Neural cell (in vitro differentiated cells): Measurements from ENCODE around the gene POLN. TPM values are rescaled to one million over a fixed set of nuclear protein-coding genes. Genes with fewer than 3 reads are reported as not detected.

Experiments used
- H2AFZ ChIP-seq: fragments of 200-600, 300-800 bp; sonication (generic), shearing (Covaris generic); 2 replicates; pipeline ENCODE4 v1.6.0; 2014; ENCODE audit warnings: low read depth, mild to moderate bottlenecking, antibody characterized with exemption, low read length, moderate library complexity
- H3F3A ChIP-seq: fragments of 200-600 bp; shearing (Covaris generic); 2 replicates; pipeline ENCODE4 v1.6.1; 2016; ENCODE audit warnings: mild to moderate bottlenecking, moderate library complexity, mixed read lengths, antibody characterized with exemption, low read length; ENCODE audit not compliant: insufficient read depth, poor library complexity, severe bottlenecking
- H3K27ac ChIP-seq: fragments of 200-600, 300-800 bp; sonication (generic), shearing (Covaris generic); 2 replicates; pipeline ENCODE4 v1.5.1; 2014; ENCODE audit warnings: mild to moderate bottlenecking, low read length, moderate library complexity
- H3K27me3 ChIP-seq: fragments of 300-800, 200-600 bp; sonication (generic), shearing (Covaris generic); 2 replicates; pipeline ENCODE4 v1.6.0; 2014; ENCODE audit warnings: mild to moderate bottlenecking, low read depth, low read length, moderate library complexity; ENCODE audit not compliant: insufficient read depth
- H3K36me3 ChIP-seq: fragments of 300-800, 200-600 bp; sonication (generic), shearing (Covaris generic); 2 replicates; pipeline ENCODE4 v1.5.1; 2014; ENCODE audit warnings: mild to moderate bottlenecking, antibody characterized with exemption, low read length, moderate library complexity; ENCODE audit not compliant: insufficient read depth
- H3K4me2 ChIP-seq: fragments of 300-800, 200-600 bp; sonication (generic), shearing (Covaris generic); 2 replicates; pipeline ENCODE4 v1.6.0; 2014; ENCODE audit warnings: mild to moderate bottlenecking, low read length
- H3K4me3 ChIP-seq: fragments of 300-800, 200-600 bp; sonication (generic), shearing (Covaris generic); 2 replicates; pipeline ENCODE4 v1.5.1; 2014; ENCODE audit warnings: mild to moderate bottlenecking, low read length, moderate library complexity
- H3K79me2 ChIP-seq: fragments of 200-600 bp; shearing (Covaris generic); replicated peaks from 2 replicates; pipeline ENCODE4 v1.6.0; 2014; ENCODE audit warnings: mild to moderate bottlenecking, low read length, moderate library complexity; ENCODE audit not compliant: insufficient read depth
- H3K9ac ChIP-seq: fragments of 300-800, 200-600 bp; sonication (generic), shearing (Covaris generic); 2 replicates; pipeline ENCODE4 v1.6.1; 2016; ENCODE audit warnings: mild to moderate bottlenecking, low read length, mixed read lengths
- H3K9me2 ChIP-seq: fragments of 200-600 bp; shearing (Covaris generic); 2 replicates; pipeline ENCODE4 v1.6.1; 2016; ENCODE audit warnings: mild to moderate bottlenecking, low read length, mixed read lengths; ENCODE audit not compliant: insufficient read depth
- H3K9me3 ChIP-seq: fragments of 200-600, 300-800 bp; sonication (generic), shearing (Covaris generic); 2 replicates; pipeline ENCODE4 v1.6.1; 2016; ENCODE audit warnings: mild to moderate bottlenecking, mixed run types, low read length, moderate library complexity, mixed read lengths
- H4K20me1 ChIP-seq: fragments of 200-600 bp; shearing (Covaris generic); 2 replicates; pipeline ENCODE4 v1.6.1; 2016; ENCODE audit warnings: mild to moderate bottlenecking, mixed run types; ENCODE audit not compliant: insufficient read depth
- EP300 ChIP-seq: fragments of 450-650 bp; conservative IDR thresholded peaks from 2 replicates; pipeline ENCODE4 v1.6.1; 2014; ENCODE audit warnings: antibody characterized with exemption, mild to moderate bottlenecking, moderate library complexity; ENCODE audit not compliant: poor library complexity, severe bottlenecking
- EZH2 ChIP-seq: fragments of 200-600, 300-800 bp; shearing (Covaris generic), sonication (generic); IDR thresholded peaks from 2 replicates; pipeline ENCODE4 v1.6.1; 2014; ENCODE audit warnings: antibody characterized with exemption, low read length, borderline replicate concordance, mild to moderate bottlenecking; ENCODE audit not compliant: insufficient read depth, poor library complexity, severe bottlenecking
- MXI1 ChIP-seq: fragments of 450-650 bp; conservative IDR thresholded peaks from 2 replicates; pipeline ENCODE4 v1.6.1; 2014; ENCODE audit warnings: antibody characterized with exemption, mild to moderate bottlenecking; ENCODE audit not compliant: poor library complexity, severe bottlenecking
- POLR2AphosphoS5 ChIP-seq: IDR thresholded peaks from 2 replicates; pipeline ENCODE4 v1.6.1; 2012
- RAD21 ChIP-seq: fragments of 450-650 bp; conservative IDR thresholded peaks from 2 replicates; pipeline ENCODE4 v1.6.1; 2014; ENCODE audit warnings: antibody characterized with exemption, mild to moderate bottlenecking, moderate library complexity
- SMC3 ChIP-seq: fragments of 450-650 bp; conservative IDR thresholded peaks from 2 replicates; pipeline ENCODE4 v1.6.1; 2014; ENCODE audit warnings: antibody characterized with exemption, mild to moderate bottlenecking, moderate library complexity; ENCODE audit not compliant: poor library complexity
- TAF1 ChIP-seq: IDR thresholded peaks from 2 replicates; pipeline ENCODE4 v1.6.1; 2012; ENCODE audit warnings: low read depth
- polyA plus RNA-seq: library from polyadenylated mRNA; depleted of rRNA; stranded (reverse); fragments of >200 nt; gene quantifications from 2 replicates; pipeline ENCODE4 v1.2.3, GENCODE V29; 2014
- TF ChIP-seq, protein P1 (sequence below): IDR thresholded peaks from 2 replicates; pipeline ENCODE4 v1.6.1; 2012; ENCODE audit warnings: borderline replicate concordance
- TF ChIP-seq, protein P2 (sequence below): fragments of 450-650 bp; IDR thresholded peaks from 2 replicates; pipeline ENCODE4 v1.5.1; 2014; ENCODE audit warnings: antibody characterized with exemption, mild to moderate bottlenecking, moderate library complexity; ENCODE audit not compliant: poor library complexity, severe bottlenecking

The POLN gene
- polyA plus RNA-seq, 1 donor from 2014 or later, result 1.1 TPM

DNA sequence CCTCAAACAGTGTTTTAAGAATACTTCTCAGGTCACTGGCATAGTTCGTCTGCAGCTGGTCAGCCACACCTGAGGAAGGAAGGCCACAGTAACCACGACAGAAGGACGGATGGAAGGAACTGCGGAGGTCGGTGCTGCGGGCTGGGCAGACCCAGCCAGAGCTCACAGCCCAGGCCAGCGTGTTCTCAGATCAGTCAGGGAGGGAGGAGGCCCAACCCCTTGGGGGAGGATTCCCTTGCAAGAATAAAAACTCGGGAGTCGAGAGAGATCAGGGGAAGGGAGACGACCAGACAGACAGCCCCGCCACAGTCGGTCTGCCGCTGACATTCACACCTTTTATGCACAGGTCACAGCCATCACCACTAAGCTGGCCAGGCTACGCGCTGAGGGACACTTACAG is 31.3 kb upstream of the POLN start:
- Histone ChIP-seq H3F3A (no peaks in the 10 kb centered on the region), H3K9me2 (no peaks in the 10 kb centered on the region), H4K20me1 (no peaks in the 10 kb centered on the region), H3K27me3 (no peaks in the 10 kb centered on the region), H3K9ac (no peak overlapping the region), H3K27ac (no peak overlapping the region), H3K4me3 (no peak overlapping the region), H3K9me3 (no peaks in the 10 kb centered on the region), H3K79me2 (no peaks in the 10 kb centered on the region), H3K4me2 (no peak overlapping the region), H3K36me3 (no peaks in the 10 kb centered on the region), H2AFZ (no peak overlapping the region)
- no peak for TF ChIP-seq EZH2
- TF ChIP-seq, protein P1, sequence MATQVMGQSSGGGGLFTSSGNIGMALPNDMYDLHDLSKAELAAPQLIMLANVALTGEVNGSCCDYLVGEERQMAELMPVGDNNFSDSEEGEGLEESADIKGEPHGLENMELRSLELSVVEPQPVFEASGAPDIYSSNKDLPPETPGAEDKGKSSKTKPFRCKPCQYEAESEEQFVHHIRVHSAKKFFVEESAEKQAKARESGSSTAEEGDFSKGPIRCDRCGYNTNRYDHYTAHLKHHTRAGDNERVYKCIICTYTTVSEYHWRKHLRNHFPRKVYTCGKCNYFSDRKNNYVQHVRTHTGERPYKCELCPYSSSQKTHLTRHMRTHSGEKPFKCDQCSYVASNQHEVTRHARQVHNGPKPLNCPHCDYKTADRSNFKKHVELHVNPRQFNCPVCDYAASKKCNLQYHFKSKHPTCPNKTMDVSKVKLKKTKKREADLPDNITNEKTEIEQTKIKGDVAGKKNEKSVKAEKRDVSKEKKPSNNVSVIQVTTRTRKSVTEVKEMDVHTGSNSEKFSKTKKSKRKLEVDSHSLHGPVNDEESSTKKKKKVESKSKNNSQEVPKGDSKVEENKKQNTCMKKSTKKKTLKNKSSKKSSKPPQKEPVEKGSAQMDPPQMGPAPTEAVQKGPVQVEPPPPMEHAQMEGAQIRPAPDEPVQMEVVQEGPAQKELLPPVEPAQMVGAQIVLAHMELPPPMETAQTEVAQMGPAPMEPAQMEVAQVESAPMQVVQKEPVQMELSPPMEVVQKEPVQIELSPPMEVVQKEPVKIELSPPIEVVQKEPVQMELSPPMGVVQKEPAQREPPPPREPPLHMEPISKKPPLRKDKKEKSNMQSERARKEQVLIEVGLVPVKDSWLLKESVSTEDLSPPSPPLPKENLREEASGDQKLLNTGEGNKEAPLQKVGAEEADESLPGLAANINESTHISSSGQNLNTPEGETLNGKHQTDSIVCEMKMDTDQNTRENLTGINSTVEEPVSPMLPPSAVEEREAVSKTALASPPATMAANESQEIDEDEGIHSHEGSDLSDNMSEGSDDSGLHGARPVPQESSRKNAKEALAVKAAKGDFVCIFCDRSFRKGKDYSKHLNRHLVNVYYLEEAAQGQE, result no peak

DNA sequence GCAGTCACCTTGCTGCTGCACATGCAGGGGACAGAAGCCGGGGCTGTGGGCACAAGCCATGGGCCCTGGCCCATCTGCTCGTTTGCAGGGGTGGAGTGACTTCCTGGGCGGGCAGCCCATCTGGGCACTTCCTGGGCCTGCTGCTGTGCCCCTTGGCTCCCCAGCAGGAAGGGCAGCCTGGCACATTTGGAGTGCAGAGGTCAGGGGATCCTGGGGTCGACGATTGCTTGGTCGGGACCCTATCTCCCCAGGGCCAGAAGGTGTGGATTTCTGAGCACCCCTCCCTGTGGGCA is 30.9 kb upstream of the POLN start:
- Histone ChIP-seq H3K4me2 (no peak overlapping the region), H3K27ac (no peak overlapping the region), H3K9me3 (no peaks in the 10 kb centered on the region), H3K36me3 (no peaks in the 10 kb centered on the region), H3K9ac (no peak overlapping the region), H2AFZ (no peak overlapping the region), H3K9me2 (no peaks in the 10 kb centered on the region), H3K27me3 (no peaks in the 10 kb centered on the region), H3F3A (no peaks in the 10 kb centered on the region), H4K20me1 (no peaks in the 10 kb centered on the region), H3K4me3 (no peak overlapping the region), H3K79me2 (no peaks in the 10 kb centered on the region)
- no peak for TF ChIP-seq MXI1
- TF ChIP-seq, protein P2, sequence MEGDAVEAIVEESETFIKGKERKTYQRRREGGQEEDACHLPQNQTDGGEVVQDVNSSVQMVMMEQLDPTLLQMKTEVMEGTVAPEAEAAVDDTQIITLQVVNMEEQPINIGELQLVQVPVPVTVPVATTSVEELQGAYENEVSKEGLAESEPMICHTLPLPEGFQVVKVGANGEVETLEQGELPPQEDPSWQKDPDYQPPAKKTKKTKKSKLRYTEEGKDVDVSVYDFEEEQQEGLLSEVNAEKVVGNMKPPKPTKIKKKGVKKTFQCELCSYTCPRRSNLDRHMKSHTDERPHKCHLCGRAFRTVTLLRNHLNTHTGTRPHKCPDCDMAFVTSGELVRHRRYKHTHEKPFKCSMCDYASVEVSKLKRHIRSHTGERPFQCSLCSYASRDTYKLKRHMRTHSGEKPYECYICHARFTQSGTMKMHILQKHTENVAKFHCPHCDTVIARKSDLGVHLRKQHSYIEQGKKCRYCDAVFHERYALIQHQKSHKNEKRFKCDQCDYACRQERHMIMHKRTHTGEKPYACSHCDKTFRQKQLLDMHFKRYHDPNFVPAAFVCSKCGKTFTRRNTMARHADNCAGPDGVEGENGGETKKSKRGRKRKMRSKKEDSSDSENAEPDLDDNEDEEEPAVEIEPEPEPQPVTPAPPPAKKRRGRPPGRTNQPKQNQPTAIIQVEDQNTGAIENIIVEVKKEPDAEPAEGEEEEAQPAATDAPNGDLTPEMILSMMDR, result no peak
- TF ChIP-seq POLR2AphosphoS5, result no peak
- no peak for TF ChIP-seq TAF1
- no peak for TF ChIP-seq EZH2
- TF ChIP-seq EP300, result no peak
- TF ChIP-seq SMC3, result no peak
- TF ChIP-seq, protein P1, result no peak
- TF ChIP-seq RAD21, result no peak
